ENCODE results near the gene CHAC2.

- TF ChIP-seq CTCF (IDR thresholded peaks at IDR 0.05; ENCODE audit: insufficient read depth, low read length, poor library complexity, severe bottlenecking) (no peak), EZH2phosphoT487 (conservative IDR thresholded peaks at IDR 0.05; ENCODE audit: low read length) (no peak)
These were observed 45.5 kb downstream of the CHAC2 start for GRCh38 chr2:53813151-53813550.
